LNCaP clone FGC (cell line): ENCODE data around the gene LACTBL1.

Experiments
- DNase-seq: peaks from one replicate; pipeline ENCODE4 v3.0.0-alpha.2; 2011; ENCODE audit warnings: low read depth
- H3K4me3 ChIP-seq: 2 replicates; pipeline ENCODE4 v1.5.1; 2011; ENCODE audit warnings: mild to moderate bottlenecking, low read depth, low read length, control low read depth
- CTCF ChIP-seq: IDR thresholded peaks from 2 replicates; pipeline ENCODE4 v1.5.1; 2012; ENCODE audit warnings: mild to moderate bottlenecking; ENCODE audit not compliant: control insufficient read depth, insufficient read depth; ENCODE audit errors: extremely low read depth

The LACTBL1 gene

DNA sequence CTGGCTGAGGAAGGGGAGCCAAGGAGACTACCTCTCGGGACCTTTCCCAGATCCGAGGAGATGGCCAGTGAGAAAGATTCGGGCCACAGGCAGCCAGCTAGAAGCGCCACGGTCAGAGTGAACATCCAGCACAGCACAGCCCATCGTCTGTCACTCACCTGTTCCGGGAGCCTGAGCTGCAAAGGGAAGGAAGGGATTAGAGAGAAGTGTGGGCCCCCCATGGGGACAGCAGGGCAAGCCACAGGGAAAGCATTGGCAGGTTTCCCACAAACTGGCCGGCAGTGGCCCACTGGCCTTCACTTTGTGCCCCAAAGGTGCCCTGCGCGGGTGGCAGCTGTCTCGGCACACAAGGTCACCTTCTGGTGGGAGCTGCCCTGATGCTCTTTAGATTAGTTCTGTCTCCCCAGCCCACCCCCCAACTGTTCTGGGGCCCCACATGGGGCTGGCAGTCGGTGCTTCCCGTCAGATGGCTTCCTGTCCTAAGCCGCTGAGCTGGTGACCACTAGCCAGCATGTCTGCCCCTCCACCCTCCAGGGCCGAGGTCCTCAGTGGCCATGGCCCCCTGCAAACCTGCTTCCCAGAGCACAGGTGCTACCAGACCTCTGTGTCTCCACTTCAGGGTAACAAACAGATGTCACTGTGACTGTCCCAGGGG is 56.7 kb downstream of the LACTBL1 start:
- DNase-seq, result no peak
- TF ChIP-seq CTCF, result no peak
- no peak overlapping the region for H3K4me3 ChIP-seq

GRCh38 chr1:22915231-22915630 is 57.4 kb downstream of the LACTBL1 start:
- DNase-seq, result no peak
- no peak for TF ChIP-seq CTCF
- no peak overlapping the region for H3K4me3 ChIP-seq

DNA sequence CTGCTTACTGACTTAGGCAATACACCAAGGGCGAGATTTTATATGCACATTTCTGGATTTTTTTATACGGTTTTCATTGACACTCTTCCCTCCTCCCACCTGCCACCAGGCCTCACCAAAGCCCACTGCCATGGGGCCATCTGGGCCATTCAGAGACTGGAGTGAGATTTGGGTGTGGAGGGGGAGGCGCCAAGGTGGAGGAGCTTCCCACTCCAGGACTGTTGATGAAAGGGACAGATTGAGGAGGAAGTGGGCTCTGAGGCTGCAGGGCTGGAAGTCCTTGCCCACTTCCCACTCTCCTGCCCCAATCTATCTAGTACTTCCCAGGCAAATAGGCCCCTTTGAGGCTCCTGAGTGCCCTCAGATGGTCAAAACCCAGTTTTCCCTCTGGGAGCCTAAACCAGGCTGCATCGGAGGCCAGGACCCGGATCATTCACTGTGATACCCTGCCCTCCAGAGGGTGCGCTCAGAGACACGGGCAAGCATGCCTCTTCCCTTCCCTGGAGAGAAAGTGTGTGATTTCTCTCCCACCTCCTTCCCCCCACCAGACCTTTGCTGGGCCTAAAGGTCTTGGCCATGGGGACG is 57.9 kb downstream of the LACTBL1 start:
- no peak overlapping the region for H3K4me3 ChIP-seq
- no peak for TF ChIP-seq CTCF
- DNase-seq, result no peak

GRCh38 chr1:22914156-22914555 is 58.5 kb downstream of the LACTBL1 start:
- no peak for TF ChIP-seq CTCF
- DNase-seq, result no peak
- no peak overlapping the region for H3K4me3 ChIP-seq

DNA sequence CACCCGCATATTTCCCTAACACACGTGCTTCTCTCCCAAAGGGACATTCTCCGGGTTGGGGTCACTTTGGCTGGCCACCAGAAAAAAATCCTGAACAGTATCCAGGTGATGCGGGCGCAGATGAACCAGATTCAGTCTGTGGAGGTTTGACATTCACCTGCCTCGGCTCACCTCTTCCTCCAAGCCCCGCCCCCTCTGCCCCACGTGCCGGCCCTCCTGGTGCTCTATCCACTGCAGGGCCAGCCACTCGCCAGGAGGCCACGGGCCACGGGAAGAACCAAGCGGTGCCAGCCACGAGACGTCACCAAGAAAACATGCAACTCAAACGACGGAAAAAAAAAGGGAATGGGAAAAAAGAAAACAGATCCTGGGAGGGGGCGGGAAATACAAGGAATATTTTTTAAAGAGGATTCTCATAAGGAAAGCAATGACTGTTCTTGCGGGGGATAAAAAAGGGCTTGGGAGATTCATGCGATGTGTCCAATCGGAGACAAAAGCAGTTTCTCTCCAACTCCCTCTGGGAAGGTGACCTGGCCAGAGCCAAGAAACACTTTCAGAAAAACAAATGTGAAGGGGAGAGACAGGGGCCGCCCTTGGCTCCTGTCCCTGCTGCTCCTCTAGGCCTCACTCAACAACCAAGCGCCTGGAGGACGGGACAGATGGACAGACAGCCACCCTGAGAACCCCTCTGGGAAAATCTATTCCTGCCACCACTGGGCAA is 59.1 kb downstream of the LACTBL1 start:
- no peak for TF ChIP-seq CTCF
- no peak for DNase-seq
- no peak overlapping the region for H3K4me3 ChIP-seq

DNA sequence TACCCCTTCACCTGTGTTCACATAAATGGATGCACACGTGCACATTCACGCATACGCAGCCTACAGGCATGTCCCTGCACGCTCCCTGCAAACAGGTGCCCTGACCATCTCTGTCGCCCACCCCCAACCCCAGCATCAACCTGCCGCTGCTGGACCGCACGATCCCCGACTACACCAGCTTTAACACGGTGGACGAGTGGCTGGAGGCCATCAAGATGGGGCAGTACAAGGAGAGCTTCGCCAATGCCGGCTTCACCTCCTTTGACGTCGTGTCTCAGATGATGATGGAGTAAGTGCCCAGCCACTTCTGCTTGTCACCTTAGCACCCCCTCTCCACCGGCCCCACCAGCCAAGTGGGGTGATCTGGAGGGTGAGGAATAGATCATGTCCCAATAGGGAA is 60.4 kb downstream of the LACTBL1 start:
- DNase-seq, result no peak
- no peak for TF ChIP-seq CTCF
- no peak overlapping the region for H3K4me3 ChIP-seq
